K562 (cell line): ENCODE results near the gene NCAPG2. TPM values are rescaled to one million over a fixed set of nuclear protein-coding genes. Genes with fewer than 3 reads are reported as not detected.

Experiments used
- ATAC-seq: fragments of 200-7000 bp; cut with Tn5 transposase; 3 replicates; pipeline ENCODE4 v1.9.1; 2020; ENCODE audit warnings: moderate library complexity
- BruUV-seq: library from RNA; stranded (reverse); fragments of 400-500 nt; replicated peaks from 2 replicates; lab custom pipeline; 2021; lab: Mats Ljungman, UMichigan
- CTCF ChIA-PET: fragments of 300-600 bp; formaldehyde crosslinking; extraction: SDS; loops from one replicate; lab custom pipeline; 2021; ENCODE audit warnings: low intra/inter-chr PET ratio; lab: Yijun Ruan, JAX
- POLR2A ChIA-PET: fragments of 300-600, 350-650 bp; sonication (Branson Sonifier 250); formaldehyde crosslinking; extraction: SDS; loops from one replicate; lab custom pipeline; 2021; ENCODE audit warnings: antibody characterized with exemption, inconsistent platforms; lab: Yijun Ruan, JAX
- DNase-seq, 4 experiments: peaks; one replicate each; pipeline versions ENCODE4 v3.0.0 to v3.0.0-alpha.2; 2011 to 2018; ENCODE audit warnings: low spot score in 3 of 4, mixed read lengths in 3 of 4; ENCODE audit errors: extremely low read depth in 1 of 4
- FAIRE-seq: peaks from 2 replicates; lab custom pipeline; 2011; peaks lifted over from hg19 to GRCh38; lab: Jason Lieb, UNC
- H2AFZ ChIP-seq: 2 replicates; pipeline ENCODE4 v1.6.0; 2011; ENCODE audit warnings: low read depth, low read length, control low read depth, inconsistent platforms
- H3K27ac ChIP-seq: fragments of 200-600 bp; 3 replicates; pipeline ENCODE4 v1.8.0; 2011; ENCODE audit warnings: low read depth, mild to moderate bottlenecking, control low read depth, inconsistent platforms, low read length, moderate library complexity, mixed read lengths; ENCODE audit errors: extremely low read depth
- H3K27me3 ChIP-seq, 2 experiments: fragments of 300-600 bp in 1 of 2; 2 replicates in 1 of 2; 3 replicates in 1 of 2; pipeline versions ENCODE4 v1.6.0 to v1.8.0; 2011; ENCODE audit warnings: inconsistent platforms in 2 of 2, low read length in 2 of 2, mild to moderate bottlenecking in 1 of 2, mixed read lengths in 1 of 2, moderate library complexity in 1 of 2; ENCODE audit not compliant: control insufficient read depth in 2 of 2, insufficient read depth in 2 of 2
- H3K36me3 ChIP-seq: fragments of 300-600 bp; 3 replicates; pipeline ENCODE4 v1.8.0; 2011; ENCODE audit warnings: mild to moderate bottlenecking, low read length, inconsistent platforms; ENCODE audit not compliant: control insufficient read depth, insufficient read depth
- H3K4me1 ChIP-seq, 2 experiments: fragments of 200-600 bp in 1 of 2; replicated peaks in 1 of 2; 2 replicates in 1 of 2; 3 replicates in 1 of 2; pipeline versions ENCODE4 v1.5.1 to v1.8.0; 2011; ENCODE audit warnings: inconsistent platforms in 2 of 2, low read length in 2 of 2, mild to moderate bottlenecking in 1 of 2, mixed read lengths in 1 of 2, moderate library complexity in 1 of 2; ENCODE audit not compliant: control insufficient read depth in 2 of 2, insufficient read depth in 2 of 2
- H3K4me2 ChIP-seq: 2 replicates; pipeline ENCODE4 v1.6.1; 2011; ENCODE audit warnings: low read length, control low read depth, inconsistent platforms, mixed read lengths; ENCODE audit not compliant: insufficient read depth
- H3K4me3 ChIP-seq: fragments of 200-600 bp; sonication (generic), shearing (Covaris generic); 2 replicates; pipeline ENCODE4 v1.5.1; 2016; ENCODE audit warnings: control low read depth, inconsistent platforms
- H3K79me2 ChIP-seq: fragments of 200-600 bp; 3 replicates; pipeline ENCODE4 v1.8.0; 2011; ENCODE audit warnings: low read length, inconsistent platforms; ENCODE audit not compliant: control insufficient read depth, insufficient read depth
- H3K9ac ChIP-seq, 2 experiments: 2 replicates each; pipeline versions ENCODE4 v1.6.0 to v1.6.1; 2011; ENCODE audit warnings: low read depth in 2 of 2, low read length in 2 of 2, control low read depth in 1 of 2, inconsistent platforms in 1 of 2, mild to moderate bottlenecking in 1 of 2, mixed read lengths in 1 of 2; ENCODE audit not compliant: insufficient read depth in 1 of 2
- H3K9me1 ChIP-seq: one replicate; pipeline ENCODE4 v1.6.0; 2011; ENCODE audit warnings: inconsistent platforms, mild to moderate bottlenecking, low read length, moderate library complexity; ENCODE audit not compliant: control insufficient read depth, insufficient read depth
- H3K9me3 ChIP-seq: replicated peaks from 2 replicates; pipeline ENCODE4 v1.5.1; 2011; ENCODE audit warnings: low read depth, low read length, inconsistent platforms; ENCODE audit not compliant: control insufficient read depth, insufficient read depth
- H4K20me1 ChIP-seq: replicated peaks from 2 replicates; pipeline ENCODE4 v1.6.1; 2011; ENCODE audit warnings: low read length, inconsistent platforms, mixed read lengths; ENCODE audit not compliant: control insufficient read depth, insufficient read depth
- BMI1 ChIP-seq: fragments of 150-350 bp; IDR thresholded peaks from 2 replicates; pipeline ENCODE4 v1.6.1; 2014; ENCODE audit warnings: low read length
- GATAD2B ChIP-seq: fragments of 450-650 bp; IDR thresholded peaks from 2 replicates; pipeline ENCODE4 v1.6.1; 2017; ENCODE audit warnings: mild to moderate bottlenecking, borderline replicate concordance
- HNRNPLL ChIP-seq: fragments of 200-400 bp; formaldehyde crosslinking; IDR thresholded peaks from 2 replicates; pipeline ENCODE4 v1.6.1; 2017; ENCODE audit warnings: low read length, low read depth, mild to moderate bottlenecking; ENCODE audit not compliant: poor library complexity, severe bottlenecking
- LEF1 ChIP-seq: fragments of 450-650 bp; IDR thresholded peaks from 2 replicates; pipeline ENCODE4 v1.6.1; 2016; ENCODE audit warnings: mild to moderate bottlenecking
- NFIX ChIP-seq: fragments of 250-450 bp; sonication (Bioruptor Pico); IDR thresholded peaks from 2 replicates; pipeline ENCODE4 v1.4.0; 2020; ENCODE audit warnings: low read depth, mild to moderate bottlenecking, moderate library complexity
- POLR2AphosphoS2 ChIP-seq: IDR thresholded peaks from 2 replicates; pipeline ENCODE4 v1.6.1; 2012; ENCODE audit warnings: low read length, improper control_type of control experiment
- POLR2B ChIP-seq: fragments of 450-650 bp; IDR thresholded peaks from 2 replicates; pipeline ENCODE4 v1.6.1; 2018; ENCODE audit warnings: low read depth; ENCODE audit not compliant: partially characterized antibody
- SLC30A9 ChIP-seq: fragments of 250-450 bp; sonication (Bioruptor Pico); IDR thresholded peaks from 2 replicates; pipeline ENCODE4 v1.8.0; 2022; ENCODE audit warnings: mild to moderate bottlenecking, moderate library complexity
- SNIP1 ChIP-seq: fragments of 450-650 bp; IDR thresholded peaks from 2 replicates; pipeline ENCODE4 v1.7.1; 2017; ENCODE audit warnings: low read depth, mild to moderate bottlenecking
- SUPT5H ChIP-seq: fragments of 450-650 bp; IDR thresholded peaks from 2 replicates; pipeline ENCODE4 v1.6.1; 2016
- ZFPM2 ChIP-seq: fragments of 250-450 bp; sonication (Bioruptor Pico); IDR thresholded peaks from 2 replicates; pipeline ENCODE4 v1.5.1; 2022; ENCODE audit warnings: mild to moderate bottlenecking
- ZFX ChIP-seq: sonication (generic); formaldehyde crosslinking; IDR thresholded peaks from 2 replicates; pipeline ENCODE4 v1.8.0; 2022; ENCODE audit warnings: mild to moderate bottlenecking, missing genetic modification reagents, moderate library complexity
- WGBS: fragments of 100-300 bp; shearing (Covaris generic); methylation state at CpG from one replicate; pipeline ENCODE4 v1.1.6; 2016; ENCODE audit warnings: low coverage, mixed read lengths; ENCODE audit not compliant: insufficient coverage; ENCODE audit errors: missing lambda C conversion rate; 5-methylcytosine and 5-hydroxymethylcytosine counted together
- in situ Hi-C: fragments of 300-500 bp; cut with MboI; formaldehyde crosslinking; loops from 4 replicates; pipeline ENCODE4 v1.15.0; 2018; ENCODE audit warnings: inconsistent platforms, mixed read lengths
- intact Hi-C: fragments of 100-400 bp; cut with micrococcal nuclease; formaldehyde crosslinking; loops from 2 replicates; pipeline ENCODE4 v1.14.2; 2022
- polyA plus RNA-seq, 8 experiments: library from polyadenylated mRNA; depleted of rRNA in 4 of 8; stranded (reverse) in 5 of 8; unstranded in 3 of 8; fragments of >200 nt; fragmentation: Nextera tagmentation in 2 of 8; fragmentation: Illumina TruSeq in 1 of 8; extraction: Ambion mirVana in 2 of 8; extraction: Trizol in 1 of 8; gene quantifications; 2 replicates each; pipeline versions ENCODE4 v1.2.1 to v1.2.3, GENCODE V29; 2011 to 2014; ENCODE audit warnings: inconsistent platforms in 1 of 8, missing spikeins in 1 of 8
- total RNA-seq, 7 experiments: library from RNA; depleted of rRNA in 6 of 7; stranded (reverse); fragments of >200 nt in 6 of 7; fragmentation: Illumina TruSeq in 2 of 7; extraction: Trizol in 2 of 7; gene quantifications; 2 replicates each; pipeline versions ENCODE4 v1.2.1 to v1.2.3, GENCODE V29; 2011 to 2021; ENCODE audit warnings: low replicate concordance in 1 of 7
- TF ChIP-seq, protein P1 (sequence below): fragments of 450-650 bp; IDR thresholded peaks from 2 replicates; pipeline ENCODE4 v1.6.1; 2016; ENCODE audit warnings: antibody characterized with exemption

NCAPG2 gene
- total and polyA plus RNA-seq, 9 of the 15 experiments (the other 6 are each of a cell fraction or from before 2014, with no cell fraction given) = 21.5 to 127 (median 86.1) TPM

DNA sequence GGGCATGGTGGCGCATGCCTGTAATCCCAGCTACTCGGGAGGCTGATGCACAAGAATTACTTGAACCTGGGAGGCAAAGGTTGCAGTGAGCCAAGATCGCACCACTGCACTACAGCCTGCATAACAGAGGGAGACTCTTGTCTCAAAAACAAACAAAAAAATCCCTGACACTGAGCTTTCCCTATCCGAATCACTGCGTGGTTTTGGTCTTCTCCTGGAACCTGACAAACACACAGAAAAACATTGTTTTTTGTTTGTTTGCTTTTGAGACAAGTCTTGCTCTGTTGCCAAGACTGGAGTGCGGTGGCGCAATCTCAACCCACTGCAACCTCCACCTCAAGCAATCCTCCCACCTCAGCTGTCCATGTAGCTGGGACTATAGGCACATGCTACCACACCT lies 66.6 kb downstream of the NCAPG2 start:
- Histone ChIP-seq H3K79me2 (no peaks in the 10 kb centered on the region), H3K9ac (no peak overlapping the region), H3K4me1 (no peaks in the 10 kb centered on the region), H3K27me3 (no peaks in the 10 kb centered on the region), H3K9me1 (no peaks in the 10 kb centered on the region), H3K36me3 (peaks cover 64% of the 10 kb centered on the region), H3K9me3 (no peaks in the 10 kb centered on the region), H3K4me3 (no peak overlapping the region), H4K20me1 (no peaks in the 10 kb centered on the region), H2AFZ (no peak overlapping the region), H3K27ac (no peak overlapping the region), H3K4me2 (no peak overlapping the region)
- ATAC-seq = no peak
- CTCF ChIA-PET = no interaction called here
- intact Hi-C loops (no loop called here), in situ Hi-C loops (no loop called here)
- no peak for TF ChIP-seq BMI1
- FAIRE-seq = no peak
- BruUV-seq = no TSS peak
- DNase-seq = no peak
- POLR2A ChIA-PET = interaction anchor here (0.6 to 1.5 kb wide), 4 partner anchors 11 to 14 kb away, joined by 3 to 5 read pairs (median 4); no protein-coding TSS in a partner anchor
- WGBS = 87% methylated on average over 7 of the region's 7 CpGs

DNA sequence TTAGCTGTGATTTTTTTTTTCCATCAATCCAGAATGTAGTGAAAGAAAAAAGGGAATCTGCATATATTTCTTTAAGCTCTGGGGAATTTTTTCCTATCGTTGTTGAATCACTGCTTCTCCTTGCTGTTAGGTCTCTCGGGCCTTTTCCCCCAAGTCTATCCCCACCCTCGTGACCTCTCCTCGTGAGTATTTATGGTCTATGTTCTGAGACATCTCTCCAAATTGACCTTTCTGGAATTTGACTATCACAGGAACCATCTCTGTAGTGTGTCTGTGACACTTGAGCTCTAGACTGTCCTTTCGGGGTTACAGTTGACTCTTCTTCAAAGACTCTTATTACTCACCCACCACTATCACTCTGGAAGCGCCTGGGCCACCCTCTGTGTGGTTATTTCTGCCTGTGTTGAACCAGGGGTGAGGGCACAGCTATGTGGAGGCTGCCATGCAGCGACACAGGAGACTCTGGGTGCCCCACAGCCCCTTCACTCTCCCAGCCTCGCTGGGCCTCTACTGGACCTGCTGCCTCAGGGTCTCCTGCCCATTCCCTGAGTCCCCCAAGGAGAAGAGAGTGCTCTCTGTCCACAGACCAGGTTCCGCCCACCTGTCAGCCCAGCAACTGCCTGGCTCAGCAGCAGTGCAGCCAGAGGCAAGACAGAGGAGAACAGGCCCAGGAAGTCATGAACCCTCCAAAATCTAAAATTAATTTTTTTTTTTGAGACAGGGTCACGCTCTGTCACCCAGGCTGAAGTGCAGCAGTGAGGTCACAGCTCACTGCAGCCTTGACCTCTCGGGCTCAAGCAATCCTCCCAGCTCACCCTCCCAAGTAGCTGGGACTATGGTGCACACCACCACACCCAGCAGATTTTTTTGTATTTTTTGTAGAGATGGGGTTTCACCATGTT lies 71.3 kb downstream of the NCAPG2 start:
- H3K36me3 ChIP-seq = peaks cover 67% of the 10 kb centered on the region
- 92% methylated on average over 11 of the region's 11 CpGs for WGBS
- H3K9me1 ChIP-seq = no peaks in the 10 kb centered on the region
- H3K9ac ChIP-seq = peak overlapping the region in 1 of 2 experiments; percentile 41; a peak in 2 of 4 replicates
- in situ Hi-C loops = no loop called here
- no peak overlapping the region for H3K4me2 ChIP-seq
- intact Hi-C loops = no loop called here
- no peaks in the 10 kb centered on the region for H3K9me3 ChIP-seq
- CTCF ChIA-PET = no interaction called here
- H2AFZ ChIP-seq = no peak overlapping the region
- no peaks in the 10 kb centered on the region for H4K20me1 ChIP-seq
- no peaks in the 10 kb centered on the region for H3K27me3 ChIP-seq
- H3K27ac ChIP-seq = no peak overlapping the region
- H3K4me3 ChIP-seq = no peak overlapping the region
- FAIRE-seq (no peak), DNase-seq (no peak), ATAC-seq (peak; percentile 35)
- no peaks in the 10 kb centered on the region for H3K4me1 ChIP-seq
- BruUV-seq = no TSS peak
- H3K79me2 ChIP-seq = no peaks in the 10 kb centered on the region
- POLR2A ChIA-PET = interaction anchor here (0.6 to 2.8 kb wide), 4 partner anchors 10 to 366 kb away, joined by 3 to 8 read pairs (median 6); no protein-coding TSS in a partner anchor
- TF ChIP-seq POLR2AphosphoS2 = peak; percentile 80
- TF ChIP-seq HNRNPLL = no peak
- TF ChIP-seq SNIP1 = no peak
- no peak for TF ChIP-seq ZFPM2 (CRISPR knock-in tag)
- no peak for TF ChIP-seq ZFX
- TF ChIP-seq SUPT5H = 0 out of 2 replicates have a peak, but pooled peaks have one; percentile 44
- TF ChIP-seq POLR2B = peak; percentile 40
- no peak for TF ChIP-seq GATAD2B
- TF ChIP-seq, protein P1, sequence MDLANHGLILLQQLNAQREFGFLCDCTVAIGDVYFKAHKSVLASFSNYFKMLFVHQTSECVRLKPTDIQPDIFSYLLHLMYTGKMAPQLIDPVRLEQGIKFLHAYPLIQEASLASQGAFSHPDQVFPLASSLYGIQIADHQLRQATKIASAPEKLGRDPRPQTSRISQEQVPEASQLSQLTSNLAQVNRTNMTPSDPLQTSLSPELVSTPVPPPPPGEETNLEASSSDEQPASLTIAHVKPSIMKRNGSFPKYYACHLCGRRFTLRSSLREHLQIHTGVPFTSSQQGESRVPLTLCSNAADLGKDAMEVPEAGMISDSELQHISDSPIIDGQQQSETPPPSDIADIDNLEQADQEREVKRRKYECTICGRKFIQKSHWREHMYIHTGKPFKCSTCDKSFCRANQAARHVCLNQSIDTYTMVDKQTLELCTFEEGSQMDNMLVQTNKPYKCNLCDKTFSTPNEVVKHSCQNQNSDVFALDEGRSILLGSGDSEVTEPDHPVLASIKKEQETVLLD = no peak
- no peak for TF ChIP-seq SLC30A9 (CRISPR knock-in tag)
- TF ChIP-seq NFIX (CRISPR knock-in tag) = no peak
- no peak for TF ChIP-seq LEF1
